A673 (cell line): ENCODE data around the gene CCNL1.

Source experiments
- CTCF ChIP-seq: fragments of 300-800, 200-600 bp; sonication (generic); conservative IDR thresholded peaks from 2 replicates; pipeline ENCODE4 v1.5.1; 2017; ENCODE audit warnings: low read depth, mild to moderate bottlenecking, antibody characterized with exemption, low read length, moderate library complexity, mixed read lengths
- EZH2 ChIP-seq: fragments of 200-600 bp; sonication (generic); IDR thresholded peaks from 2 replicates; pipeline ENCODE4 v1.6.1; 2017; ENCODE audit warnings: borderline replicate concordance, low read depth, mild to moderate bottlenecking, mixed read lengths, antibody characterized with exemption, low read length; ENCODE audit not compliant: poor library complexity, severe bottlenecking

GRCh38 chr3:157127831-157128767 lies 31.8 kb downstream of the CCNL1 start:
- TF ChIP-seq CTCF (no peak), EZH2 (no peak)
